Astrocyte of the cerebellum (primary cell): Measurements from ENCODE around the gene NWD2.
"Not testable (repeated sequence)": the region's sequence is repeated elsewhere in the genome, so short reads cannot be mapped to it uniquely, and the experiment has no call there.

Source experiments
- DNase-seq: peaks from one replicate; pipeline ENCODE4 v3.0.0-alpha.2; 2011; ENCODE audit warnings: low read depth
- H3K4me3 ChIP-seq: 2 replicates; pipeline ENCODE4 v1.5.1; 2011; ENCODE audit warnings: mild to moderate bottlenecking, low read depth, low read length, moderate library complexity
- in situ Hi-C: cut with HindIII; loops from 2 replicates; pipeline ENCODE4 v1.10.0; 2017; ENCODE audit warnings: low sequenced_read_pairs
- TF ChIP-seq, protein P1 (sequence below): IDR thresholded peaks from 2 replicates; pipeline ENCODE4 v1.5.1; 2012; ENCODE audit warnings: low read length, low read depth, moderate library complexity, mild to moderate bottlenecking; ENCODE audit errors: missing control alignments

The NWD2 gene

DNA sequence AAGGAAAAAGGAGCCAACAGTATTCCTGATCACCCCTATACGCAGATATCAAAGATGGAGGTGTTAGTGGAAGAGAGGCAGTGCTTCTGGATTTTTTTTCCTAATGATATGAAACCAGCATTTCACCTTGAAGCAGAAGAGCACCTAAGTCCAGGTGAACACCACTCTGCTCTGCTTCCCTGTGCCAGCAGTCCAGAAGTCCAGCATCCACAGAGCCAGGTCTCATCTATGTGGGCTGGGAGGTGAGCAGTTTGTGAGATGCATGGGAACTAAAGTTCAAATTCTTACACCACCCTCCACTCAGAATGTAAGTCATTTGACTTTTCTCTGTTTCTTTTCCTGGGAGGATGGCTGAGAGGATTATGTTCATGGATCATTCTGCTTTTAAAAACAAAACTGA, 239.1 kb downstream of the NWD2 start:
- in situ Hi-C loops = no loop called here
- H3K4me3 ChIP-seq = no peak overlapping the region
- TF ChIP-seq, protein P1, sequence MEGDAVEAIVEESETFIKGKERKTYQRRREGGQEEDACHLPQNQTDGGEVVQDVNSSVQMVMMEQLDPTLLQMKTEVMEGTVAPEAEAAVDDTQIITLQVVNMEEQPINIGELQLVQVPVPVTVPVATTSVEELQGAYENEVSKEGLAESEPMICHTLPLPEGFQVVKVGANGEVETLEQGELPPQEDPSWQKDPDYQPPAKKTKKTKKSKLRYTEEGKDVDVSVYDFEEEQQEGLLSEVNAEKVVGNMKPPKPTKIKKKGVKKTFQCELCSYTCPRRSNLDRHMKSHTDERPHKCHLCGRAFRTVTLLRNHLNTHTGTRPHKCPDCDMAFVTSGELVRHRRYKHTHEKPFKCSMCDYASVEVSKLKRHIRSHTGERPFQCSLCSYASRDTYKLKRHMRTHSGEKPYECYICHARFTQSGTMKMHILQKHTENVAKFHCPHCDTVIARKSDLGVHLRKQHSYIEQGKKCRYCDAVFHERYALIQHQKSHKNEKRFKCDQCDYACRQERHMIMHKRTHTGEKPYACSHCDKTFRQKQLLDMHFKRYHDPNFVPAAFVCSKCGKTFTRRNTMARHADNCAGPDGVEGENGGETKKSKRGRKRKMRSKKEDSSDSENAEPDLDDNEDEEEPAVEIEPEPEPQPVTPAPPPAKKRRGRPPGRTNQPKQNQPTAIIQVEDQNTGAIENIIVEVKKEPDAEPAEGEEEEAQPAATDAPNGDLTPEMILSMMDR = no peak
- no peak for DNase-seq

DNA sequence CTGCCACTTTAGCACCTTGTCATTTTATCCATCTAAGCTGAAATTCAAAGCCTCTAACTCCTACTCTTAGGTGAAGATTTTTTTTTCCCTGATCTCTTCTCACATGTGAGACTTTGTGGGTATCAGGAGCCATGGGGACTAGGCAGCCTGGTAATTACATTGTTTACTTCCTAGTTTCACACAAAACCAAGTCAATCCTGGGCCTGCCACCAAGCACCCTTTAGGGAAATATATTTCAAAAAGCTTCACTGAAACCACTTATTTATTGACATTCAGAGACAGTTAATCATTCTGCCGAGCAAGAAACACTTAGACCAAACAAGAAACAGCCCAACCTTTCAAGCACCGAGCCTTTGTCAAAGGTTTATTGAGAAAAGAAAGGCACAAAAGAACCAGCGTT, 241.6 kb downstream of the NWD2 start:
- in situ Hi-C loops = no loop called here

DNA sequence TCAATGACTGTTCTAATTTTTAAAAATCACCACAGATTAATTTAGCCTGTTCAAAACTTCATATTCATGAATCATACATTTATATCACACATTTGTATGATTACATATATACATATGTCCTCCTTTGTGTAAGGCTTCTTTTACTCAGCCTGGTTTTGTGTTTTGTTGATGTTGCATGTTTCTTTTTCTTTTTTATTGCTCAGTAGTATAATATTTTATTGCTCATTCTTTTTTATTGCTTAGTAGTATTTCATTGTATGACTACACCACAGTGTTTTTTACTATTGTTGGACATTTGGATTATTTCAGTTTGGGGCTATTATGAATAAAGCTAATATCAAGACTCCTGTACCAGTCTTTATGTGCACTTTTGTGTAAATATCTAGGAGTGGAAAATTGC, 243.1 kb downstream of the NWD2 start:
- no peak overlapping the region for H3K4me3 ChIP-seq
- no peak for DNase-seq
- in situ Hi-C loops = no loop called here
- TF ChIP-seq, protein P1 = no peak

More for the DNA sequence above, 241.6 kb downstream of the NWD2 start:
- no peak for DNase-seq
- TF ChIP-seq, protein P1 = no peak
- H3K4me3 ChIP-seq = no peak overlapping the region

DNA sequence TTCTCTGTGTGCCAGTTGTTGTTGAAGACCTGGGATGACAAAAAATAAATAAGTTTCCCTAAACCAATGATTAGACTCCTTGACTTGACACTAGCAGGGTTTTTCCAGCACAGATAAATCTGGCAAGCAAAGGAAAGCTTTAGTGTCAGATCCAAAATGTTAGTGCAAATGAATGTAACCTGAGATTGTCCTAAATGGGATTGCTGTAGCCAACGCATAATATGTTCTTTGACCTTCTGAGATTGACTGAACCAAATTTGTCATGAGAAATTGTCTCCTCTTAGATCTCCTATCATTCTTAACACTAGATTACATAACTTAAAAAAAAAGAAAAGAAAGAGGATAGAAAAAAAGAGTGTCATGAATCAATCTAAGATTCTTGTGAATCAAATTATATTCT, 245.2 kb downstream of the NWD2 start:
- no peak for DNase-seq
- in situ Hi-C loops = no loop called here
- TF ChIP-seq, protein P1 = no peak
- no peak overlapping the region for H3K4me3 ChIP-seq

DNA sequence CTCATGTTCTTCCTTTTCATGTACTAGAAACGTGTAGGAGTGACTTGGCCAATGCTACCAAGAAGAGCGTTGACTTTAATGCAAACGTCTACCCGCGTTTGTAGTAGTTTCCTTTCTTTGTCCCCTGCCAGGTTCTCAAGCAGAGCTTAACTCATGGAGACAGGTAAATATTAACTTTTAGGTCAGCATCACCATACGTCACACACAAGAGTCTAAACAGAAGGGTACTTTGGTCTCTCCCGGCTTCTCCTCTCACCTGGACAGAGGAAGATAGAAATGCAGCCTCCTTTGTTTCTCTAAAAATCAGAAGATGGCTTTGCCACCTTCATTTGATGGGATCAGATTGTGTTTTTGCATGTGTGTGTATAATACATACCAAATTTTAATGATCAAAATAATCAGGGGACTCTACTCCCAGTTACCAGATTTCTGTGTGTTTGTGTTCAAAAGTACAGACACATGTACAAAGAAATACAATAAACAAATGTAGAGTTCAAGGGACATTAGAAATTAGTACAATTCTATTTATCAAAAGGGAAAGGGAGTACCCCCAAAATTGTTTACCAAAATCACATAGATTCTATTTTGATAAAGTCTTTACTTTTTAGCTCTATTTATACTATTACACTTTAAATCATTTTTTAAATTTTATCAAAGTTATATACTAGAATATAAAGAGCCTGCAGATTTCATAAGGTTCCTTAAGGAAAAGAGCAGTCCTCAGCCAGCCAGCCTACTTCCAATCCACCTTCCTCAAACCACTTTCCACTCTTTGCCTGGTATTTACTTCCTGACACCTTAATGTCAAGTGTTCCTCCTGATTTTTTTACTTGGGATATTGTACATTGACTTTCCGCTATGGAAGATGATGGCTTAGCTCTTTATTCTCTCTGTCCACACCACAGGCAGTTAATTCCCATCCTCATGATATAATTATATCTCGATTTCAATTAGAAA, 246.1 kb downstream of the NWD2 start:
- in situ Hi-C loops = no loop called here
- DNase-seq = no peak
- H3K4me3 ChIP-seq = no peak overlapping the region
- TF ChIP-seq, protein P1 = no peak

DNA sequence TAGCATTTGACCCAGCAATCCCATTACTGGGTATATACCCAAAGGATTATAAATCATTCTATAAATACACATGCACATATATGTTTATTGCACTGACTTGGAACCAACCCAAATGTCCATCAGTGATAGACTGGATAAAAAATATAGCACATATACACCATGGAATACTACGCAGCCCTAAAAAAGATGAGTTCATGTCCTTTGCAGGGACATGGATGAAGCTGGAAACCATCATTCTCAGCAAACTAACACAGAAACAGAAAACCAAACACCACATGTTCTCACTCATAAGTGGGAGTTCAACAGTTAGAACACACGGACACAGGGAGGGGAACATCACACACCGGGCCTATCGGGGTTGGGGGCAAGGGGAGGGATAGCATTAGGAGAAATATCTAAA, 250.8 kb downstream of the NWD2 start:
- H3K4me3 ChIP-seq, DNase-seq, in situ Hi-C loops: not testable (repeated sequence)
